HG03066 (cell line): ENCODE results near the gene MMP24.

Experiments
- ATAC-seq: cut with Tn5 transposase; IDR thresholded peaks from one replicate; pipeline ENCODE4 v1.9.1; 2021; ENCODE audit warnings: low read depth; ENCODE audit not compliant: unreplicated experiment

The MMP24 gene

DNA sequence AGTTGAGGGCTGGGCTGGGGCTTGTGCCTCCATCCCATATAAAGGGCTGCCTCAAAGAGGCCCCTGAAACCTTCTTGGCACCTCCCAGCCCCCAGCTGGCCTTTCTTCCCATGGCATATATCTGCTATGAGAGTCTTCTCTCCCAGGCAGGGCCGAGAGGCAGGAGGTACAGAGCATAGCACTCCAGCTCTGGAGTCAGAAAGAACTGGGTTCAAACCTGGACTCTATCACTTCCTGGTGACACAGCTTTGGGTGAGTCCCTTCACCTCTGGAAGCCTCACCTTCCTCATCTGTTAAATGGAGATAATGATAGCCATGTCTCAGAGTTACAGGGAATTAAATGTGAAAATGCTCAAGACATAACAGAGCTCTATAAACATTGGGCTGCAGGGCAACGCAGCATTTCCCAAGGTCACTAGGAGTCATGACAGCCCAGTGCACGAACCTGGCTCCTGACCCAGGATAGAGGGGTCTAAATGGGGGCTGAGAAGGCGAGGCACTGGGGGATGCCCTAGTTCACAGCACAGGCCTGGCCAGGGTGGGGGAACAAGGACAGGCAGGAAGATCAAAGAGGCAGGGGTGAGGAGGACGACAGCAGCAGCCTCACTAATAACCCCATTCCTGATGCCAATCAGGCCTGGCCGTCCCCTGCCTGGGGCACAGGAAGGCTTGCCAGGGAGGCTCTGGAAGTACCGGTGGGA lies 63.8 kb downstream of the MMP24 start:
- no peak for ATAC-seq

DNA sequence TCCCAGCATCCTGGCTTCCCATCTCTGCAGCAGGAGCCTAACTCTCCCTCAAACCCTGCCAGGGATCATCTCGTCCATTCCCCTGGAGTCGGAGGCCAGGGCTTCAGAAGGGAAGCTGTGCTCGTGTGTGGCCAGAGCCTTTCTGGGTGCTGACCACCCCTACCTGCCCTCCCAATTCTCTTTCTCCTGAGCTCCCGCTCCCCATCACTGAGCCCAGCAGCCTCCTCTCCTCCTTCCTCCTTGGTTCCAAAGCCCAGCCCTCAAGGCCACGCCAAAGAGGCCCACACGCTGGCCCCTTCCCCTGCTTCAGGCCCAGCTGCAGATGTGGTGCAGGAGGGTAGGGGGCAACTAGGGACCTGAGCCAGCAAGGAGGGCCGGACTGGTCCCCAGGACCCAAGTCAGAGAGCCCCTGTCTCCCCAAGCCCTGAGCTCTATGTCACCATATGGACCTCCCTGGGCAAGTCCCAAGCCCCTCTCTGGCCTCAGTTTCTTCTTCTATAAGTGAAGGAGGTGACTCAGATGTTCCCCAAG lies 64.5 kb downstream of the MMP24 start:
- ATAC-seq, result no peak

DNA sequence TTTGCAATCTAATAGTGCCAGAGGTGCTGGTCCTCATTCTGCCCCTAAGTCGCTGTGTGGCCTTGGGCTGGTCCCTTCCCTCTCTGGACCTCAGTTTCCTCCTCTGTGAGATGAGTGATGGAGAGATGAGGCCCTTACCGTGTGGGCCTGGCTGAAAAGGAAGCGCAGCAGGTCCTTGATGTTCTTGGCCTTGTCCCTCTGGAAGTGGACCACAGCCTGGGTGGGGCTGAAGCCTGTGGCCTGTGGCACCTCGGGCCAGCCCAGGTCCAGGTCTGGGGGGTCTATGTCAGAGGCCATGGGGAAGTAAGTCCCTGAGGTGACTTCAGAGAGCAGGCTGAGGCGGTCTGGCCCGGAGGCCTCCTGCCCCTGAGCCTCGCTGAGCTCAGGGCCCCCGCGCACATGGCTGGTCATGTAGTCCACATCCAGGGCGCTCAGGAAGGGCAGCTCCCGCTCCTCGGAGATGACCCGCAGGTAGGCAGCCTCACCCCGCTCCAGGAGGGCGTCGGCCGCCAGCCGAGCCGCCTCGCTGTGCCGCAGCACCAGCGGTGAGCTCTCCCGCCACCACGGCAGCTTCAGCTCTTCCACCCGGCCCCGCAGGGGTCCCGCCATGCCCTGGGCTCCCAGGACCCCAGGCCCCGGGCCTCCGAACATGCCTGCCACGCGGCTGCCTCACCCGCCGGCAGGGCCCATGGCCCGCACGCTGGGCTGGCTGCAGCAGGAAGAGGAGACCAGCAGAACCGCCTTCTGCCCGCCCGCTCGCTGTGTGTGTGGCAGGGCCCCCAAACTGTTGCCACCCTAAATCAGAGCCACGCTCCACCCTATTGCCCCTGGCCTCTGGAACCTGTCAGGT lies 65.4 kb downstream of the MMP24 start, which contains the start of gene FAM83C:
Gene FAM83C, minus strand, starts transcription at position 772 of the 850 bp plus-strand sequence. Its CDS starts 121 bp downstream, at position 651.
- ATAC-seq, result no peak

DNA sequence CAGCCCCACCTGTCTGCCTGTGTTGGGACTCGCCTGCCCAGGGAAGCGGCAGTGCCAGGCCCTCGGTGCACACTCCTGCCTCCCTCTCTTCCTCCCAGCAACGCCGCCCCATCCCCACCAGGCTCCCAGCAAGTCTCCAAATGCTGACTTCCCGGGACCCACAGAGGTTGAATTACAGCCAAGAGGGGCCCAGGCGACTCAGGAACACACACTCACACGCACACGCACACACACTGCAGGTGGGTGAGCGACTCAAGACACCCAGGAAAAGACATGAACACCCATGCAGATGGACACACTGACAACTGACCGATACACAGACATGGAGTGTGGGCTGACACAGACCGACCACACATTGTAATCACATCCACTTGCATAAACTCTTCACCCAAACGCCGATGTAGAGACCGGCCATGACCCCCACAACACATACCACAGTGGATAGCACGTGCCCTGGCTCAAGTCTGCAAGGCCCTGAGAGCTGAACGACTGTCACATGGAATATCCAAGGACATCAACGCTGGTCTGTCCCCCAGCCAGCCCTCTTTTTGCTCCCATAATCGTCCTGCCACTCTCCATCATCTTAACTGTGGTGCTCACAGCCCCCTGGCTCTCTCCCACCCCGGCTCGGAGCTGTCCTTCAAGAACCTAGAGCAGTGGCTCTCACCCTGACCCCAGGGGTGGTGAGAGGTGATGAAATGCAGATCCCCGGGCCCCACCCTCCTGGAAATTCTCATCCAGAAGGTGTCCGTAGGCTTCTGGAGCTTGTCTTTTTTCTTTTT lies 66.2 kb downstream of the MMP24 start:
- no peak for ATAC-seq

DNA sequence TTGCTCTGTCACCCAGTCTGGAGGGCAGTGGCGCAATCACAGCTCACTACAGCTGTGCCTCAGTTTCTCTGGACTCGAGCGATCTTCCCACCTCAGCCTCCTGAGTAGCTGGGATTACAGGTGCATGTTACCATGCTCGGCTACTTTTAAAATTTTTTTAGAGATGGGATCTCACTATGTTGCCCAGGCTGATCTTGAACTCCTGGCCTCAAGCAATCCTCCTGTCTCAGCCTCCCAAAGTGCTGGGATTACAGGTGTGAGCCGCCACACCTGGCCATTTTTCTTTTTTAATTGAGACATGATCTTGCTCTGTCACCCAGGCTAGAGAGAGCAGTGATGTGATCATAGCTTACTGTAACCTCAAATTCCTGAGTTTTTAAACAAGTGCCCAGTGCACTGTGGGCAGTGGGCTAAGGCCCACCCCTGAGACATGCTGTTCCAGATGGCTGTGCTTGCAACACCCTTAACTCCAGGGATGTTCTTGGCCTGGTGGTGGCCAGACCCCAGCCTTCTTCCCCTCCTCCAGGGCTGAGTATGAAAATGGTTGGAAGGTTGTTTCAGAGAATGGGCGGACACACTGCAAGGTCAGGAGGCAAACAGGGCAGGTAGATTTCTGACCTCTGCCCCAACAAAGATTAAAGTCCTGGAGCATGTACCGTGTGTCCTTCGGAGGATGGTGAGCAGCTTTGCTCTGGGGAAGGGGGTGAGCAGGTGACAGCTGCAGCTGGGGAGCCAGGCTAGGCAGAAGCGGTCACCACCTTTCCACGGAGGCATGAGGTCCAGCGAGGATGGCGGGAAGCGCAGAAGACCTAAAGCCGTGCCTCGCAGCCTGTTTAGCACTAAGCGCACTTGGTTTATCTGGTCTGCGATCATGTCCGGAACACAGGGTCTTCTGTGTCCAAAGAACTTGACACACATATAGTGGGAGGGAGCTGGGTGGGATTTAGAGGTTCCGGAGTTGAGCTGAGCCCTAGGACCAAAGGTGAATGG lies 67.1 kb downstream of the MMP24 start:
- ATAC-seq, result no peak

DNA sequence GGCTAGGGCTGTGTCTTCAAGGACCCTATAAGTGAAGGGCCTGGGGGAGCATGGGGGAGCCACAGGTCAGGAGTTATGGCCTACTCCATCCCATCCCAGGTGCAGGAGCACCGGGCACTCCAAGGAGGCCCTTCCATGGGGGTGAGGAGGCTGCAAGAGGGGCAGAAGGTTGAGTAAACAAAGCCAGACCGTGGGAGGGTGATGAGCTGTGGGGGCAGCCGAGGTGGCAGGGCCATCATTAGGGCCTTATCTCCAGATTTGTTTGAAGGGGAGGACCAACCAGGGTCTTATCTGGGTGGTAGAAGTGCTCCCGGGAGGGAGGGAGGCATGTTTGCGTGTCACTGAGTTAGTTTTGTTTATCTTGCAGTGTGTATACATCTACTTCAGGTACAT lies 67.8 kb downstream of the MMP24 start:
- no peak for ATAC-seq

DNA sequence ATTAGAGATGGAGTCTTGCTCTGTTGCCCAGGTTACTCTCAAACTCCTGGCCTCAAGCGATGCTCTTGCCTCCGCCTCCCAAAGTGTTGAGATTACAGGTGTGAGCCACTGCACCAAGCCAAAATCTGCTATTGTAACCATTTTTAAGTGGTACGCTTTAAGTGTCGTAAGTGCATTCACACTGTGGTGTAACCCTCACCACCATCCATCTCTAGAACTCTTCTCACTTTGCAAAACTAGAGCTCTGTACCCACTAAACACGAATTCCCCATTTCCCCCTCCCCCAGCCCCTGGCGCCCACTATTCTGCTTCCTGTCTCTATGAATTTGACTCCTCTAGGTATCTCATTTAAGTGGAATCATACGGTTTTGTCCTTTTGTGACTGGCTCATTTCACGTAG lies 68.6 kb downstream of the MMP24 start:
- no peak for ATAC-seq

DNA sequence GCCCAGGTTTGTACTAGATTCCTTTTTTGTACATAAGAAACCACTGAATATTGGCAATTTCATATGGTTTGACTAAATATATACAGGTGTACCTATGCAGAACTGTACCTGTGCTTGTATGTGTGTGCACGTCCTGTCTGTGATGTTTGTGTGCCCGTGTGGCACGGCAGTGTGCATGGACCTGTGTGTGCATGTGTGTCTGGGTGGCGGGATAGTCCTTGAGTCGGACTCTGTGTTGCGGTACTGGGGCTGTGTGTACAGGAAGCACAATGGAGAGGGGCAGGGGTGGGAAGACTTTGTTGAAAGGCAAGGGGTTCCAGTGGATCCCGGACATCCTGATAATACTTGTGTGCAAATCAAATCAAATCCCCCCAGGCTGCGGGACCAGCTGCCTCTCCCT lies 69.2 kb downstream of the MMP24 start:
- ATAC-seq, result no peak

DNA sequence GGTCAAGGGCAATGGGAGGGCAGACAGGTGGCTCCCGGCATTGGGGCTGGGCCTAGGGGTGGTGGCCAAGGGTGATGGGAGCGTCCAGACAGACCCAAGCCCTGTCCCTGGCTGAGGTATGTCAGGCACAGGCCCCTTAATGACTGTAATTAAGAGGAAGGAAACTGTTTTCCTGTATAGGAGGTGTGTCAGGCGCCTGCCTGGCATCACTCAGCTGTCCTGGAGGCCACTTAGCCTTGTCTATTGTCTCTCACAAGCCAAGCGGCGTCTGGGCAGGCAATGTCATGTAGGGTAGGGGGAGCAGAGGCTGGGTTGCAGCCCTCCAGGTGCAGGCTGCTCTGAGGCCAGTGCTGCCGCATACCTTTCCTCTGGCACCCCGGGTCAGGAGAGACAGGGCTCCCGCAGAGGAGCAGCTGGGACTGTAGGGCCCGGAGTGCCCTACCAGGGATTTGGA lies 69.6 kb downstream of the MMP24 start:
- ATAC-seq, result no peak

DNA sequence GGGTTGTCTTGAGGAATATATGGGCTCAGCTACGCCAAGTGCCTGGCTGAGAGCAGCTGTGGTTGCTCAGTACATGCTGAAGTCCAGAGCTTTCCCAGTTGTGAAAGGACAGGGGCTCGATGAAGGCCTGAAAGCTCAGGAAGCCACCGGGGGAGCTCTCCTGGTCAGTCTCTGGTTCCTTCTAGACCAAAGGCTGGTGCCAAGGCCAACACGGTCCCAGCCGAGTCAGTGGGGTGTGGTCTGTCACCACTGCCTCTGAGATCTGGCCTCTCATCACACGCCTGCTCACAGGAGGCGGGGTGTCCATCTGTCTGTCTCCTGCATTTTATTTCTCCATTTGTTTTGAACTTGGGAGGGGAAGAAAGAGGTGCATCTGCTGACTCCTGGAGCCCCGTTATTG lies 70.7 kb downstream of the MMP24 start:
- ATAC-seq, result no peak

DNA sequence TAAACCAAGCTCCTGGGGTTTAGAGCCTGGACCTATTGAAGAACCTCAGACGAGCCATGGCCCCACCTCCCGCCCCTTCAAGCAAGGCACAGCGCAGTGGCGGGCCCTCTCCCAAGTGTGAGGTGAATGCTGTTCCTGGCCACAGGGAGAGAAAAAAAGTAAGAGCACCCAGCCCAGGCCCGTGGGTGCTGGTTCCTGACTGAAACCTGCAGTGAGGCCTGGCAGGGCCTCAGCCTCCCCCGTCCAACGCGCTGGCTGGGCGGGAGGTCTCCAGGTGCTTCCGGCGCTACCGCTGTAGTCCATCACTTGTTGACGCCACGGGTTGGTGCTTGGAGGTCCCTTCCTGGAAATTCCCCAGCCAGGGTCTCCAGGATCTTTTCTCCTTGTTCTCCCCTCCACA lies 71.2 kb downstream of the MMP24 start:
- no peak for ATAC-seq

DNA sequence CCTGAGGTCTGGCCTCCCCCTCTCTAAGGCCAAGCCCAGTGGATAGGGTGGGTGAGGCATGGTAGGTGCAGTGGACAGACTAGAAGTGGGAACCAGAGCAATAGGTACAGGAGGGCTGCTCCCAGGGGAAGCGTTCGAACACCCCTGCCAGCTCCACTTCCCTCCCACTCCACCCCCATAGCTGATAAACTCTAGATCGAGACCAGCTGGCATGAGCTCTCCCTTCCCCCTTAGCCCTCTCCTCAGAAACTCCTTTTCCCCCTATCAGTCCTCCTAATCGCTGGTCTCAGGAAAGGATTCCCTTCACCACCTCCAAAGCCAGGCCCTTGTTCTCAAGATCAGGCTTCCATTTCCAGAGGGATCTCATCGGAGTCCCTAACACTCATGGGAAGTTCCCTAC lies 71.8 kb downstream of the MMP24 start:
- no peak for ATAC-seq

DNA sequence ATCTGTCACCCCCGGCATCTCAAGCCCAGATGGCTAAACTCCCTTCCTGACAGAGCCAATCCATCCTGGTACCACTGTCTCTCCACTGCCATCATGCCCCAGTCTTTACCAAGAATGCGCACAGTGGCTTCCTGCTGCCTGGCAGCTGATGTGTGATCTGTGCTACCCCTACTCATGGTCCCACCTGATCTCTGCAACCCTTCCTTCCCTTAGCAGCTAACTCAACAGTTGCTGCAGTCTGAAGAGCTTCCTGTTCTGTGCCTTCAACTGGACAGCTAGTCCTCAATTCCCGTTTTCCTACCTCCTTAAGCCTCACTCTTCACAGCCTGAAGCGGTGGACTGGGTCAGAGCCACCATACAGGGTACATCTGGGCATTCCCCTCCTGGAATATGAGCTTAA lies 73.3 kb downstream of the MMP24 start:
- ATAC-seq, result no peak

DNA sequence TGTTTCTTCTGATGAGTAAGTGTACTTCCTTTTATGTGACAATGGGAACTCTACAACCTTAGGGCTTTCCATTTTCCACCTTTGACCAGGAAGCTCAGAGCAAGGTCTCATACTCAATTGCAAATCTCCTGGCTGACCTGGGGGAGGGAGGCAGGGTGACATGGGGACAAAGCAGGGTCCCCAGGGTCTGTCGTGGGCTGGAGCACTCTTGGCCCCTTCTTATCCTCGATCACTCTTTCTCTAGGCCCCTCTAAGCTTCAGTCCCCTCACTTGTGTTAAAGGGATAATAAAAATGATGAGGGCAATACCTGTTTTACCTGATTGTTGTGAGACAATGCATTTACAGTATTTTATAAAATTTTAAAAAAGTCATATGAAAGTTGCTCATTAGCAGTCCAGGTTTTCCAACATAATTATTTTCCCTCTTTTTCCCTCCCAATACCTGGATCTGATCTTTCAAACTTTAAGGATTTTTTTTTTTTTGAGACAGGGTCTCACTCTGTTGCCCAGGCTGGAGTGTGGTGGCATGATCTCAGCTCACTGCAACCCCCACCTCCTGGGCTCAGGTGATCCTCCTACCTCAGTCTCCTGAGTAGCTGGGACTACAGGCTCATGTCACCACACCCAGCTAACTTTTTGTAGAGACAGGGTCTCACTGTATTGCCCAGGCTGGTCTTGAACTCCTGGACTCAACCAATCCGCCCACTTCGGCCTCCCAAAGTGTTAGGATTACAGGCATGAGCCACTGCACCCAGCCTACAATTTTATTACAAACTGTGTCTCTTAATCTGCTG lies 74.2 kb downstream of the MMP24 start:
- ATAC-seq, result no peak

DNA sequence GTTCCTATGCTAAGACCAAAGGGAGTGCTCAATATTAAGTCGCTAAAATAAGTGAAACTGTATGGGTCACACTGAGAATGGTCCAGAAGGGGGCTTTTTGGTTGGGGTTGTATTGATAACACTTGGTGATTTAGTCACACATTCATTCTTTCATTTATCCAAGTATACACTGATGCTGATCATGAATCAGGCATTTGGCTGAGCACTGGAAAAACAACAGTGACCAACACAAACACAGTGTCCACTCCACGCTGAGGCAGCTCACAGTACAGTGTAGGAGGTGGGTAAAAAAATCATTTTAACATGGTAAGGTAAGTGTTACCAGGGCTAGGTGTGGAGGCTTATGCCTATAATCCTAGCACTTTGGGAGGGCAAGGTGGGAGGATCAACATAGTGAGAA lies 74.9 kb downstream of the MMP24 start:
- no peak for ATAC-seq

DNA sequence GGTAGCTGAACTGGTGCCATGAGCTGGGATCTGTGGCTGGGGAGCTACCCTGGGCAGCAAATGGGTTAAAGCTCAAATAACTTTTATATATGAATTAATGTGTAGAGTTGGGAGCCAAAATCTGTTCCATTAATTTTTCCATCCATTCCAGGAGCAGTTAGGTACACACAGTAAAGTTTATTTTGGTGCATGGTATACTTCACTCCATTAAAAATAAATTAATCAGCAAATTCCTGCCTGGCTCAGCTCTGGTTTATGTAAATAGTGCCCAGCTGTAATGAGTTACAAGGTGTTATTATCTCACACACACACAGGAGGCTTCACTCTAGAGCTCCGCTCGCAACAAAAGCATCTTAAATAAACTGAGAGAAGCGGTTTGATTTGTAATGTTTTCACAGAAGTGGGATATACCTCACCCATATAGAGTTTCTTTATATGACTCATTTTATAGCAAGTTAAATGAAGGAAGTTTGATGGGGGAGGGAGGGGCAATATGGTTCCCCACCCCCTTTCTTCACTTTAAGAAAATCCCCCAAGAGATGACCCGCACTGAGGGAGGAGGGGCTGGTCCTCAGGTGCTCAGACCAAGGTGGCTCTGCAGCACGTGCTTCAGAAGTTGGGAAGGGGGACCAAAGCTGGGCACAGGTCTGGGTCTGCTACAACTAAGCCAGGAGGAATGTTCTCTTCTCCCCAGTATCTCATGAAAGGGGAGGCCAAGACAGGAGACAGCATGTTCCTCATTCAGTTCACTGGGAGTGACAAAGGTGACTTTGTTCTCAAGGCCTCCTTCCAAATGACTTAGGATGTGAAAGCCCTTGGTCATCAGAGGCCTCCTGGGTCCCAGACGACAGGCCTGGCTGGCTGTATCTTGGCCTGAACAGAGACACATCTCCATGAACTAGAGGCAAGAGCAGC lies 76.2 kb downstream of the MMP24 start:
- no peak for ATAC-seq

DNA sequence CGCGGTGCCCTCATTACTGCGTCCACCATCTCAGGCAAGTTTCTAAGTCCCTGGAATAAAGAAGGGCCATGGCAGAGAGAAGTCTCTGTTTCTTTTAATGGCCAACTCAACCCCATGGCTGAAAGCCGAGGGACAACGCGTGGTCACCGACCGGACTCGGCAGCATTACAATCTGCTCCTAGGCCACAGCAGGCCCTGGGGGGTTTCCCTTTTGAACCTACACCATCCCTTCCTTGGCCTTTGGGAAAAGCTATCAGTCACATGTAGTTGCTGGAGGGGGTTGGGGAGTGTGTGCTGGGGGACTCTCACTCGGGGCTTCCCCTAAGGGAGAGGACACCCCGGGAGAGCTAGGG lies 76.9 kb downstream of the MMP24 start:
- ATAC-seq, result no peak
